ENCODE measurements around the gene MRPL54.

Gene MRPL54

DNA sequence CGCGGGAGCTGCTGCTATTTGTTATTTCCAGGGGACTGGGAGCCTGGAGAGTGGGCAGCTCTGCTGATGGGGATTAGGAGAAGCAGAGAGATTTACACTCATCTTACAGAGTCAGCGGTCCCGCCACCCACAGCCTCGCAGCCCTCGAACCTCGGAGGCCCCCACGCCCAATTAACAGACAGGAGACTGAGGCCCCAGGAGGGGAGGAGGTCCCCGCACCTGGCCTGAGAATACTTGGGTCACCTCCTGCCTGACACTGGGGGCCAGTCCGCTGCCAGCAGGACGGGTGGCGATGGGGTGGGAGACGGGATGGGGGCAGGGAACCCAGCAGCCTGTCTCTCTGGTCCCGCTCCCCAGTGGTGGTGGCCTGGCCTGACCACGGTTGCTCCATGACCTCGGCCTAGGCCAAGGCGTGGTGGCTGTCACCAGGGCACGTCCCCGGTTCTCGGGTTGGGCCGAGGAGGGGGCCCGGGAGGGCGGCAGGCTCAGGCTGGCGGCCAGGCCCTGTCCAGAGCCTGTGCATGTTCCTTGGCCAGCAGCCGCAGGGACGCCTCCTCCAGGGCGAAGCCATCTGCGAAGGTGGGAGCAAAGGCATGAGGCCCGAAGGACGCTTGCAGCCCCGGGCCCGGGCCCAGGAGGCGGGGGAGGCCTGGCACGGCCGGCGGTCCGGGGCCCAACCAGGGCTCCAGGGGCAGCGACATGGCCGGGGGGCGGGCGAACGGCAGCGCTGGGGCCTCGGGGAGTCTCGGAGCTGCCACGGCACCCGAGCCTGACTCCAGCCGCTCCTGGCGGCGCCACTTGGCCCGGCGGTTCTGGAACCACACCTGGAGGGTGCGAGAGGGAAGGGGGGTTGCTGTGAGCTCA is 7.9 kb downstream of the MRPL54 start:
- no peak for DNase-seq

DNA sequence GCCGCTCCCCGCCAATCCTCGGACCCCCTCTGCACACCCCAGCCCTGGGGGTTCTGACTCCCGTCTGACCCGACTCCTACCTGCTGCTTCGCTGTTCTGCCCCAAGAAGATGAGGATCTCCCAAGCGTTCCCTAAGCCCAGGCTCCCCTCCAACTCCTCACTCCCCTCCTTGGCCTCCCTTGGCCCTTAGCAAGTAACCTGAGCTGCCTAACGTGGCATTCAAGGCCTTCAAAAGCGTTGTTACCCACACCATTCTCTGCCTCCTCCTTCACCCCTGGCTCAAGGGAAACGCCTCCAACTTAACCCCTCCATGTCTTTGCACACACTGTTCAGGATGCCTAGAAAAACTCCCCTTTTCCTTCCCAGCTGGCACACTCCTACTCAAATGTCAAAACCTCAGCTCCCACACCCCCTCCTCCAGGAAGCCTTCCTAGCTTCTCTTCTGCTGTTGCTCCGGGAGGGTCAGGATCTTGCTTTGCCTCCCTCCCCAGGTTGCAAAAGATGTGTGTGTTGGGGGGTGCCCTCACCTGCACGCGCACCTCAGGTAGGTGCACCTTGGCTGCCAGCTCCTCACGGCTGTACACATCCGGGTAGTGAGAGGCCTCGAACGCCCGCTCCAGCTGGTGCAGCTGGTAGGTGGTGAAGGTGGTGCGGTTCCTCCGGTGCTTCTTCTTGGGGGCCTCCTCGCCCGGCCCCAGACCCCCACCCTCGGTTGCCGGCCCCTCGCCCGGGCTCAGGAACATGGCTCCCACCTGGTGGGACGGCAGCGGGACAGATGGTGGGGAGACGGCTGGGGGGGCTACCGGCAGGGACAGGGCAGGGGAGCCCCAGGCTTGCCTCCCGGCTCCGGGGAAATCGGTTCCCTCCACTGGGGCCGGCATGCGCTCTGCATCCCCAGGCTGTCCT is 8.8 kb downstream of the MRPL54 start:
- DNase-seq: no peak

DNA sequence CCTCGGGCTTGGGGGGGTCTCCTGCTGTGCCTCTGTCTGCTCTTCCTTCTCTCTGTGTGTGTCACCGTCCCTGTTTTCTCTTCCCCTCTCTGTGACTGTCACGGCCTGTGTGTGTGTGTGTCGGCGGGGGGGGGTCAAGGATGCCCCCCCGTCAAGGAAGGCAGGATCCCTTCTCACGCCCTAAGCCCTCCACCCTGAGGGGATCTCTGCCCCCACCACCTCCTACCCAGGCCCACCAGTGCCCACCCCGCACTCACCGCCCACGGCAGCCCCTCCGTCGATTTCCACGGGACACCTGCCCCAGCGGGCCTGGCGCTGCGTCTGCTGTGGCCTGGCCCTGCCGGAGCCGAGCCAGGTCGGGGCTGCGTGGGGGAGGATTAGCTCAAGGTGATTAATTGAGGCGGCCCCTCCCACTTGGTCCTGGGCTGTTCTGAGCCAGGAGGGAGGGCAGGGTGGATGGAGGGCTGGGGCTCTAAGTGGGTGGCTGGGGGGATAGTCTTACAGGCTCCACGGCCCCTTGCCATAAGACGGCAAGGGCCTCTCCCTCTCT is 9.5 kb downstream of the MRPL54 start, which contains the start of gene RAX2:
RAX2 (minus strand) TSS at position 323 of the 550 bp plus-strand sequence. CDS start 486 bp downstream, outside the sequence.
- DNase-seq: no peak

DNA sequence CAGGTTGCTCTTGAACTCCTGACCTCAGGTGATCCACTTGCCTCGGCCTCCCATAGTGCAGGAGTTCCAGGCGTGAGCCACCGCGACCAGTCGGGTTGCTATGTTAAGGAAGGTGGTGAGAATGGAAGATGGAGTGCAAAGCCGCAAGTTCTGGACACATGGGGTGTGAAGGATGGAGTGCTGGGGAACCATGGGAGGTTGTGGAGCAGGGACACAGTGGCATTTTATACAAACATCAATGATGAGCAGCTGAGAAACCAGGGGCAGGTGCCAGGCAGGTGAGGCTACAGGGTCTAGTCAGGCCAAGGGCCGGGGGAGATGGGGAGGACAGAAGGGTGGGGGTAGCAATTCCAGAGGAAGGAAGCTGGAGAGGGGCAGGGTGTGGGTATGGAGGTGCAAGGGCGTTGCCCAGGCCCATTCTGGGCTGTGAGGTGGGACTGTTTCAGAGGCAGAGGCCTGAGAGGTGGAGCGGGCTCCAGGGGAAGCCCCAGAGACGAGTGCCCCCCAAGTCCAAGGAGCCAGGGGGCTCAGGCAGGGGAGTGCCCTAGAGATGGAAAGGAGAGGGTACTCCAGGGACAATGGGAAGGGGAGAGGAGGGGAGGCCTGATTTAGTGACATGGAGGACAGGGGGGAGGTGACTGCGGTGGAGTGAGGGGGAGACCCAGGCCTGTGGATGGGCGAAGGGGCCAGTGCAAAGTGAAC is 11.5 kb downstream of the MRPL54 start:
- DNase-seq: no peak

DNA sequence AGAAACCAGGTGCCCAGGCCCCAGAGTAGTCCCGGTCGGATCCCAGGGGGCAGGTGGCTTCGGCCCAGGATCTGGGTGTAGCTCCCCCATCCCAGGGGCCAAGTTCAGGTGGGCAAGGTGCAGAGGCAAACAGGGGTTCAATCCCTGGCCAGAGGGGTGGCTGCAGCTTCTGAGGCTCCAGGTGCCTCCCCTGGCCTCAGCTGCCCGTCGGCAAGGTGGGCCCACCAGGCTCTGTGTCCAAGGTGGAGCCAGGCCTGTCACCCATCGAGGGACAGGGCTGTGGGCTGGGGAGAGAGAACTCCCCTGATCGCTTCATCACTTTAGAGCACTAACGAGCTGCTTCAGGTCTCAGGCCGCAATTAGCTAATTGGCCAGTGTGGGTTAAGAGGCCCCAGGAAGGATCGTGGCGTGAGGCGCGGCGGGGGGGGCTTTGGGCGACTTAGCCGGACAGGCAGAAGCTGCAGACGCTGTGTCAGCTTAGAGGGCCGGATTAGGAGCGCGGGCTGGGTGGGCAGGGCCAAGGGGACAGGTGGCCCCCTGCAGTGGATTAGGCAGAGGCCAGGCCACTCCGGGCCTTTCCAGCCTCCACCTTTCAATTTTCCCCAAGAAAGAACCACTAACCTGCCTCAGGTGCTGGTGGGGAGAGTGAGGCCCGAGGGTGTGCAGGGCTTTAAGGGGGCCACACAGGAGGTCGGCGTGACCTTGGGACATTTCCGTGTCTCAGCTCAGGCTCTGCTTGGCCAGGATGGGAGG is 12.3 kb downstream of the MRPL54 start:
- no peak for DNase-seq

DNA sequence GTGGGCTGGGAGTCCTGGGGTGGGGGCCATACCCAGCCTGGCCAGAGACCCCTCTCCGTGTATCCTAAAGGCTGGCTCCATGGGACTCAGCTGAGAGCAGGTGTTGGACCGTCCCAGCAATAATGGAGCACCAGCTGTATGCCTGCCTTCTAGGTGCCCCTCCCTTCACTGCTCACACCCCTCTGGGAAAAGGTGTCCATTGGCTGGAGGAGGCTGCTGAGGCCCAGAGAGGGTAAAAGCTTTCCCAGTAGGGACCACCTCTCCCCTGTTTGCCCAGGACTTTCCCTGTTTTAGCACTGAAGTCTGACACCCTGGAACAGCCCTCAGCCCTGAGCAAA is 12.9 kb downstream of the MRPL54 start:
- no peak for DNase-seq

DNA sequence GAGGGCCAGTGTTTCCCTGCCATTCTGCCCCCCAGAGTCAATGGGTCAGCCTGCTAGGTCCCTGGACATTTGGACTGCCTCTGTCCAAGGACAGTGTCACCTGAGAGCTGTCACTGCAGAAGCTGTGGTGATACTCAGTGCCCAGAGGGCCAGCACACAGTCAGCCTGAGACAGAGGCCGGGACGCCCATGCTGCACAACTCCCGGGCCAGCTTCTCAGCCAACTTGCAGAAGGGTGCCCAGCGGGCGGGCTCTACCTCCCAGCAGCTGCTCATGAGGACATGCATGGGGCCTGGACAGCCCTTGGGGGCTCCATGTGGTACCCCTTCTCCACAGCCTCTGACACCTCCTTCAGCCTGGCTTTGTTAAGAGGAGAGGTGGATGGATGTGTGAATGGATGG is 13.3 kb downstream of the MRPL54 start:
- no peak for DNase-seq

DNA sequence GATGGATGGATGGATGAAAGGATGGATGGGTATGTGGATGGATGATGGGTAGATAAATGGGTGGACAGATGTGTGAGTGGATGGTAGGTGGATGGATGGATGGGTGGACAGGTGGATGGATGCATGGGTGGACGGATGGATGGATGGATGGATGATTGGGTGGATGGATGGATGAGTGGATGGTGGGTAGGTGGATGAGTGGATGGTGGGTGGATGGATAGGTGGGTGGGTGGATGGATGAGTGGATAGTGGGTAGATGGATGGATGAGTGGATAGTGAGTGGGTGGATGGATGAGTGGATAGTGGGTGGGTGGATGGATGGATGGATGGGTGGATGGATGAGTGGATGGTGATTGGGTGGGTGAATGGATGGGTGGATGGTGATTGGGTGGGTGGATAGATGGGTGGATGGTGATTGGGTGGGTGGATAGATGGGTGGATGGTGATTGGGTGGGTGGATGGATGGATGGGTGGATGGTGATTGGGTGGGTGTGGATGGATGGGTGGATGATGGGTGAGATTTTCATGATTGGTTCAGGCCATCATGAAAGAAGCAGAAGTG is 14.1 kb downstream of the MRPL54 start:
- DNase-seq: no peak

DNA sequence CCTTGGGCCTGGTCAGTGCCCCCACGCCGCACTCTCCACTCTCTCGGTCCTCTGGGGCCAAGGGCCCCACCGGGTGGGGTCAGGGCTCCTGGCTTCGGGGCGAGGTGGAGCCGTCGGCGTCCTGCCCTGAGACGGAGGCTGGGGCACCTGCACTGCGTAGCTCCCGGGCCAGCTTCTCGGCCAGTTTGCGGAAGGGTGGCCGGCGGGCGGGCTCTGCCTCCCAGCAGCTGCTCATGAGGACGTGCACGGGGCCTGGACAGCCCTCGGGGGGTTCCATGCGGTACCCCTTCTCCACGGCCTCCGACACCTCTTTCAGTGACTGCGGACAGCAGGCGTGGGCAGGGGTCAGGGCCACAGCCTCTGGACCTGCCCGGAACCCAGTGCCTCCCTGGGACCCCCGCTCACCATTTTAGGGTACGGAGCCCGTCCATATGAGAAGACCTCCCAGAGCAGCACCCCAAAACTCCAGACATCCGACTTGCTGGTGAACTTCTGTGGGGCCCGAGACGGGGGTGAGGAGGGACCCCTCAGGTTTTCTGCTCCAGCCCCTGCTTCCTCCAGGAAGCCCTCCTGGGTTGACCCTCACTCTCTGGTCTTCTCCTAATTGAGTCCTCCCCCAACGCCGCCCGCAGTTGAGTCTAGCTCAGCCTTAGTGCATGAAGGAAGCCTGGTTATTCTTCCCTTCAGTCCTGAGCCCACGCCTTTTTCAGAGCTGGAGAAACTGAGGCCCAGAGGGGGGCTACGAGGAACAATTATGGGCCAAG is 15.8 kb downstream of the MRPL54 start:
- DNase-seq: no peak

DNA sequence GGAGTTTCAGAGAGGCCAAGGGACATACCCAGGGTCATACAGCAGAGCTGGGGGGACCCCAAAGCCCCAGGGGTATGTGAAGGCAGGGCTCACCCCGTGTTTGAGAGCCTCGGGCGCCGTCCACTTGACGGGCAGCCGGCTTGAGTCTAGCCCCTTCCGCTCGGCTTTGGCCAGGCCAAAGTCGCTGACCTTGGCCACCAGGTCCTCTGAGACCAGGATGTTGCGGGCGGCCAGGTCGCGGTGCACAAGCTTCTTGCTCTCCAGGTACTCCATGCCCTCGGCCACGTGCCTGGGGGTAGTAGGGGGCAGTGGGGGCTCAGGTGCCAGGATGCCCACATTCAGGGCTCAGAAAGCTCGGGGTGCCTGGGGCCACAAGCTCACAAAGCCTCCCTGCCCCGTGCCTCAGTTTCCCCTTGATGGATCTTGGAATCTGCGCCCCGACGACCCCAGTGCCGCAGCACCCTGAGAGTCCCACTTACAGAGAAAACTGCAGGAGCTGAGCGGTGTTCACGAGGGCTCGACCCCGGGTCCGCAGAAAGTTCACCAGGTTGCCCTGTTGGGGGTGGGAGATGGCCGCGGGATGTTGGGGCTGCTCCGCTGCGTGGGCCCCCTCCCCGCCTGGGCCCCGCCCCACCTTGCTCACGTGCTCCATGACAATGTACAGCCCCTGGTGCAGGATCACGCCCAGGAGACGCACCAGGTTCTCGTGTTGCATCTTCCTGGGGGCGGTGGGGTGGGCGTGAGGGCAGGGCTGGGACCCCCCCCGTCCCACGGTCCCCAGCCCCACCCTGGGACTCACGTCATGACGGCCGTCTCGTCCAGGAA is 16.6 kb downstream of the MRPL54 start:
- no peak for DNase-seq

DNA sequence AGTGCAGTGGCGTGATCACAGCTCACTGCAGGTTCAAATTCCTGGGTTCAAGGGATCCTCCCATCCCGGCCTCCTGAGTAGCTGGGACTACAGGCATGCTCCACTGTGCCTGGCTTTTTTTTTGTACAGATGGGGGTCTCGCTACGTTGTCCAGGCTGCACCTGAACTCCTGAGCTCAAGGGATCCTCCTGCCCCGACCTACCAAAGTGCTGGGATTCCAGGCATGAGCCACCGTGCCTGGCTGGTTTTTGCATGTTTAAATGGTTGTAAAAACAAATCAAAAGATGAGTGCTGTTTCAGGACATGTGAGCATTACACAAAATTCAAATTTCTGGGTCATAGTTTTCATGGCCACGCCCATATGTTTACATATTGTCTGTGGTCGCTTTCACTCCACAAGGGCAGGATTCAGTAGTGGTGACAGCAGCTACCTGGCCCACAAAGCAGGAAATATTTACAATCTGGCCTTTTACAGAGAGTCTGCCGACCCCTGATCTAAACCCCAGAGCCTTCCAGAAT is 18.4 kb downstream of the MRPL54 start:
- no peak for DNase-seq

DNA sequence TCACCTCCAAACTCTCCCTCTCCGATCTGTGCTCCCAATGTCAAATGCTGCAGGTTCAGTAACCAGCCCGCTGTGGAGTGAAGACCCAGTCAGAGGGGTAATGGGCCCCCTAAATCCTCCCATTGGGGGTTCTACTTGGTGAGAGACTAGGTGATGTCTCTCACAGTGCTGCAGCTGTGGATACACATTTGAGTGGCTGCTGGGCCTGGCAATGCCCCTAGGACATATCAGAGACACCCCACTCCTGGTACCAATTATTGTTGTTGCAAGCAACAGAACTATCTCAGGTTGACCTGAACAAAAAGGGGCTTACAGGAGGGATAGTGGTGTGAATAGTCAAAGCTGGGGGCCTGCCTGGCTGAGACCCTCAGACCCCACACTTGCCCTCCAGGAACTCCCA is 19.1 kb downstream of the MRPL54 start:
- no peak for DNase-seq

DNA sequence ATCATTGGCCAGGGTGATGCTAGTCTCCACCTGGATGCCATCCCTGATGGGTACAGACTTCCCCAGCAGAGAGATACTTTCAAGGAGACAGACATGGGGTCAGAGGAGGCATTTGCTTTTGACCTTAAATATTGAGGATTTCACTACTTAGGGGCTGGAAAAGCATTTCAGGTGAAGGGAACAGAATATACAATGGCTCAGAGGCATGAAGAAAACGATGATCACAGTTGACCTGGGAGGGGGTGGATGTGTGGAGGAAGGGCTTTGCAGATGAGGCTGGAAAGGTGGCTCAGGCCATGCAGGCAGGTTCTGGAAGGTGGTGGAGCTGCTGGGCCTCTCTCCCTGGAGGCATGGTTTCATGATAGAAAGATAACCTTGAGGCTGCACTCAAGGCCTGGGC is 19.8 kb downstream of the MRPL54 start:
- DNase-seq: no peak

DNA sequence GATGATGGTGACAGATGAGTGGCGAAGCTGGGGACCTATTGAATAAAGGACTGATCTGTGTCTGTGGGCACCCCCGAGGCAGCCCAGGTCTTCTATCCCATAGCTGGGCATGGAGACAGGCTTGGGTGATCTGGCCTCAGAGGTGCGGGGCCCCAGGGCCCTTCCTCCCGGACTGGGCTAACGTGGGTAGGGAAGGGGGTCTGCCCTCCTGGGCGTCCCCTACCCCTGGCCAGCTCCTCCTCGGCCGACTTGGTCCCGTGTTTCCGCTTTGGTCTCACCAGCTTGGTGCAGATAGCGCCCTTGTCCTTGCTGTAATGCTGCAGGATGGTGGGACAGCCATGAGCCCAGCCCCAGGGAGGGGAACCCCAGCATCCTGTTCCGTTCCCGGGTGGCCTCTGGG is 20.4 kb downstream of the MRPL54 start:
- no peak for DNase-seq

DNA sequence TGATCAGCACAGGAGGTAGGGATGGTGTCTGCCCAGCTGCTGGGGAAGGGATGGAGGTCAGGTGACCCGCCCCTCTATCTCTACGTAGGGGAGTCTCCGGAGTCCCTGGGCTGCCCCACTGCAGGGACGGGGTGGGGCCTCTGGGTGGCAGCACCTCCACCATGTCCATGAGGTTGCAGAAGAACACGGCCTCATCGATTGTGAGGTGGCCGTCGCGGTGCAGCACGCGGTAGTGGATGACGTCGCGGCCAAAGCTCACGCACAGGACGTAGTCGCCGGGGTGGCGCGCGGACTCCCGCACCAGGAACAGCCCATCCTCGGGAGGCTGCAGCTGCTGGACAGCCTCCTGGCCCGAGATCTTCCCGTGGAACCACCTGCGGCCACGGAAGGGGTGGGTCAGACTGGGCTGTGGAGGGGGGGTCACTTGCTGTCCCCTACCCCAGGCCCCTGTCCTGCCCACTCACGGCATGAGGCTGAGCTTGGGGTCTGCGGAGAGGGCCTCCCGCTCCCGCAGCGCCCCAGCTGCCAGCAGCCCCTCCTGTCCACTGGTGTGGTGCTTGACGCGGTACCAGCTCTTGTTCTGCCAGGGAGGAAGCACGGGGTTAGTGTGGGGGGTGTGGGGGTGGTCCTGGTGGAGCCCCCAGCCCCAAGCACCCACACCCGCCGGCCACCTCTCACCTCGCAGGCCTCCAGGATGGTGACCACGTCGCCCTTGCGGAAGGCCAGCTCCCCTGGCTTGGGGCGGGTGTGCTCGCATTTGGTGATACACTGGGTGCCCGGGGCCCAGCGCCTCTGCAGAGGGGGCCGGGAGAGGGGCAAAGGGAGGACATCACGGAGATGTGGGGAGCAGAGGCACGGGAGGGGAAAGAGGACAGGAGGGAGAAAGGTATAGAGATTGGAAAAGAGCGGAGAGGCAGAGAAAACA is 21.4 kb downstream of the MRPL54 start:
- DNase-seq: no peak

DNA sequence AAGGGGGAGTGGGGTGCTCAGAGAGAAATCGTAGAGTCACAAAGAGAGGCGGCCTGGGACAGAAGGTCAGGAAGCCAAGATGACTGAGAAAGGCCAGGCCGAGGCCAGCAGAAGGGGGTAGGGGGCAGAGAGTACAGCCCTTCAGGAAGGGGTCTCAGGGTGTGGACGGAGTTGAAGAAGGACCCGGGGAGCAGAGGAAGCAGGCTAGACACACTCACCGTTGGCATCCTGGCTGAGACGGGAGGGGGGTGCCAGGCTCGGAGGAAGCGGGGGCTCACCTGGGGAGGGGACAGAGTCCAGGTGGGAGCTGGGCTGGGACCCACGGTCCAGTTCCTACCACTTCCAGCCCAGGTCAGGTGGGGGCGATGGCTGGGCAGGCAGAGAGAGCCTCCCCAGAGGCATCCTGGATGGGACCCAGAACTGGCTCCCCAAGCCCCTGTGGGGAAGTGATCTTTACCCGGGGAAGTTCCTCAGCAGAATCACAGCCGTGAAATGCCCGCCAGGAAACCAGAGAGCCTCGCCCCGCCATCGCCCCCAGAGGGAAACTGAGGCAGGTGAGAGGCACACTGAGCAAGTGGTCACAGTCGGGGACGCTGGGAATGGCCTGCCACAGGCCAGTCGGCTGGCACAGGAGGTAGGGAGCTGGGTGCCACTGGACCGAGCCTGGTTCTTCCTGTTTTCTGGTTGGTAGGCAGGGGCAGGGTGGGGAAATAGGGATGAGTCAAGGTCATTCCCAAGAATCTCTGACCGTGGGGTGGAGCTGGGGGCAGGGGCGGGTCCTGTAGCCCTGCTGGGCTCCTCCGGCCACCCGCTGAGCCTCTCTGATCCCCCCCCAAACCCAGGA is 22.3 kb downstream of the MRPL54 start:
- DNase-seq: no peak

DNA sequence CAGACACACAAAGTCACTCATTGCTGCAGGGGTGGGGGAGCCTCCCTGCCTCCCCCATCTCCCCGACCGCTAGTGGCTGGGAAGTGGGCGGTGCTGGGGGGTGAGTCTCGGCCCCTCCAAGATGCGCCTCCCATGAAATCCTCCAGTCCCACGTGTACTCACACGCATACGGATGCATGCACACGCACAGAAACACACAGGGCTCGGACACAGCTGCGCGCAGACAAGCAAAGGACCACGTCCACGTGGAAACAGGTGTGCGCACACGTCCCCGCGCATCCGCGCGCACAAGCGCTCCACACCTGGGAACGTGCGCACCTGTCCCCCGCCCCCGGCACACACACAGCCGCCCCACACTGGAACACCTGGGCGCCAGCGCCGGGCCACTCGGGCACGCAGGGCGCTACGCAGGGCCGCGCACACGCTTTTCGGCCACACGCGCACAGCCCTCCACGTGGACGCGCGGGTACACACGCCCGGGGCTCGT is 23.0 kb downstream of the MRPL54 start:
- DNase-seq: no peak
